SU-DHL-6 (cell line): ENCODE results near the gene HOXA11.

Experiments
- H2AFZ ChIP-seq: fragments of 200-600 bp; sonication (generic); 2 replicates; pipeline ENCODE4 v1.6.1; 2014; ENCODE audit warnings: low read depth, mild to moderate bottlenecking, moderate library complexity, mixed read lengths, antibody characterized with exemption, low read length; ENCODE audit not compliant: severe bottlenecking
- H3F3A ChIP-seq: fragments of 200-600 bp; shearing (Covaris generic); 2 replicates; pipeline ENCODE4 v1.6.0; 2016; ENCODE audit warnings: antibody characterized with exemption, mild to moderate bottlenecking; ENCODE audit not compliant: insufficient read depth
- H3K27ac ChIP-seq: fragments of 200-600 bp; sonication (generic); 2 replicates; pipeline ENCODE4 v1.5.1; 2016; ENCODE audit warnings: low read depth, mild to moderate bottlenecking, low read length, moderate library complexity, mixed read lengths
- H3K27me3 ChIP-seq: fragments of 200-600 bp; sonication (generic), shearing (Covaris generic); 2 replicates; pipeline ENCODE4 v1.6.0; 2014; ENCODE audit warnings: mild to moderate bottlenecking, low read length
- H3K36me3 ChIP-seq: fragments of 200-600 bp; sonication (generic); 2 replicates; pipeline ENCODE4 v1.6.1; 2014; ENCODE audit warnings: mild to moderate bottlenecking, low read length, mixed read lengths
- H3K4me2 ChIP-seq: fragments of 300-600, 200-600 bp; shearing (Covaris generic), sonication (generic); 2 replicates; pipeline ENCODE4 v1.6.0; 2014; ENCODE audit warnings: low read length, low read depth, mild to moderate bottlenecking; ENCODE audit not compliant: poor library complexity, severe bottlenecking
- H3K4me3 ChIP-seq: fragments of 200-600 bp; sonication (generic); 2 replicates; pipeline ENCODE4 v1.5.1; 2014; ENCODE audit warnings: antibody characterized with exemption, low read length, mild to moderate bottlenecking, mixed read lengths; ENCODE audit not compliant: insufficient read depth, poor library complexity, severe bottlenecking
- H3K79me2 ChIP-seq: fragments of 200-600 bp; sonication (generic); 2 replicates; pipeline ENCODE4 v1.6.1; 2014; ENCODE audit warnings: mild to moderate bottlenecking, low read length, moderate library complexity; ENCODE audit not compliant: insufficient read depth
- H3K9ac ChIP-seq: fragments of 200-600 bp; sonication (generic); 2 replicates; pipeline ENCODE4 v1.7.0; 2014; ENCODE audit warnings: mild to moderate bottlenecking, low read length
- H3K9me2 ChIP-seq: fragments of 200-600 bp; sonication (generic); replicated peaks from 2 replicates; pipeline ENCODE4 v1.6.1; 2014; ENCODE audit warnings: low read length; ENCODE audit not compliant: insufficient read depth
- H3K9me3 ChIP-seq: fragments of 200-600 bp; sonication (generic); 2 replicates; pipeline ENCODE4 v1.6.1; 2014; ENCODE audit warnings: low read length, mixed read lengths; ENCODE audit not compliant: insufficient read depth
- H4K20me1 ChIP-seq: fragments of 200-600 bp; sonication (generic); 2 replicates; pipeline ENCODE4 v1.6.1; 2014; ENCODE audit warnings: low read depth, mild to moderate bottlenecking, antibody characterized with exemption, low read length, moderate library complexity, mixed read lengths
- CTCF ChIP-seq: fragments of 200-600 bp; sonication (generic); IDR thresholded peaks from one replicate; pipeline ENCODE4 v1.5.1; 2017; ENCODE audit warnings: antibody characterized with exemption, mild to moderate bottlenecking, low read length, moderate library complexity; ENCODE audit not compliant: insufficient read depth, poor library complexity, severe bottlenecking
- EZH2phosphoT487 ChIP-seq: fragments of 200-600 bp; sonication (generic), shearing (Covaris generic); conservative IDR thresholded peaks from 2 replicates; pipeline ENCODE4 v1.6.1; 2018; ENCODE audit warnings: mild to moderate bottlenecking, antibody characterized with exemption, low read length, moderate library complexity, mixed read lengths

Gene HOXA11

GRCh38 chr7:27147199-27148030, 37.6 kb downstream of the HOXA11 start, which contains the start of gene HOXA6:
Gene HOXA6 (minus strand): TSS chr7:27147774. CDS start chr7:27147749, 25 bp downstream.
- H4K20me1 ChIP-seq = no peaks in the 10 kb centered on the region
- H3K9ac ChIP-seq = peak within 1 kb of the TSS; percentile 6; the same call in 1 of the 2 replicates
- peak within 1 kb of the TSS; percentile 73 for H3K4me2 ChIP-seq
- H3K36me3 ChIP-seq = no peaks in the 10 kb centered on the region
- H2AFZ ChIP-seq = no peak within 1 kb of the TSS
- H3K27ac ChIP-seq = no peak within 1 kb of the TSS
- no peaks in the 10 kb centered on the region for H3K9me2 ChIP-seq
- H3K27me3 ChIP-seq = no peaks in the 10 kb centered on the region
- H3F3A ChIP-seq = no peaks in the 10 kb centered on the region
- no peak for TF ChIP-seq CTCF
- no peak for TF ChIP-seq EZH2phosphoT487
- no peak within 1 kb of the TSS for H3K4me3 ChIP-seq
- peaks cover 15% of the 10 kb centered on the region; the same call in 1 of the 2 replicates for H3K79me2 ChIP-seq
- H3K9me3 ChIP-seq = no peaks in the 10 kb centered on the region

- Histone ChIP-seq H3K4me3 (no peak overlapping the region), H3K79me2 (peaks cover 15% of the 10 kb centered on the region; the same call in 1 of the 2 replicates), H3K27ac (no peak overlapping the region), H3K36me3 (no peaks in the 10 kb centered on the region), H3K9me3 (no peaks in the 10 kb centered on the region), H2AFZ (no peak overlapping the region), H4K20me1 (no peaks in the 10 kb centered on the region), H3K9ac (no peak overlapping the region), H3K9me2 (no peaks in the 10 kb centered on the region), H3K4me2 (no peak overlapping the region), H3F3A (no peaks in the 10 kb centered on the region), H3K27me3 (no peaks in the 10 kb centered on the region)
- TF ChIP-seq CTCF (no peak), EZH2phosphoT487 (no peak)
Measured at GRCh38 chr7:27146491-27147198, 38.4 kb downstream of the HOXA11 start.

- no peaks in the 10 kb centered on the region for H4K20me1 ChIP-seq
- TF ChIP-seq CTCF = no peak
- H3K36me3 ChIP-seq = no peaks in the 10 kb centered on the region
- H3K4me3 ChIP-seq = no peak overlapping the region
- peaks cover 15% of the 10 kb centered on the region; the same call in 1 of the 2 replicates for H3K79me2 ChIP-seq
- no peaks in the 10 kb centered on the region for H3K27me3 ChIP-seq
- no peaks in the 10 kb centered on the region for H3K9me2 ChIP-seq
- H3K9me3 ChIP-seq = no peaks in the 10 kb centered on the region
- no peaks in the 10 kb centered on the region for H3F3A ChIP-seq
- H3K4me2 ChIP-seq = no peak overlapping the region
- no peak overlapping the region for H3K9ac ChIP-seq
- no peak overlapping the region for H2AFZ ChIP-seq
- H3K27ac ChIP-seq = no peak overlapping the region
Measured at GRCh38 chr7:27145914-27146412, 39.1 kb downstream of the HOXA11 start.
